SK-N-SH treated with all-trans-retinoic acid at 6 μM for 48 hours (cell line): ENCODE results near the gene RAPGEF1.

Source experiments
- ISL1 ChIP-seq: fragments of 250-450 bp; sonication (Bioruptor Pico); IDR thresholded peaks from 2 replicates; pipeline ENCODE4 v2.1.2; 2022; ENCODE audit warnings: mild to moderate bottlenecking, moderate library complexity
- PPARA ChIP-seq: fragments of 250-450 bp; sonication (Bioruptor Pico); IDR thresholded peaks from 2 replicates; pipeline ENCODE4 v1.5.0; 2020; ENCODE audit warnings: mild to moderate bottlenecking, borderline replicate concordance
- RARB ChIP-seq: fragments of 250-450 bp; sonication (Bioruptor Pico); IDR thresholded peaks from 2 replicates; pipeline ENCODE4 v1.8.0; 2021; ENCODE audit warnings: mild to moderate bottlenecking, moderate library complexity
- SNAI2 ChIP-seq: fragments of 250-450 bp; sonication (Bioruptor Pico); IDR thresholded peaks from 2 replicates; pipeline ENCODE4 v1.5.0; 2020; ENCODE audit warnings: mild to moderate bottlenecking, moderate library complexity
- TCF4 ChIP-seq: fragments of 250-450 bp; sonication (Bioruptor Pico); IDR thresholded peaks from 2 replicates; pipeline ENCODE4 v1.8.0; 2021; ENCODE audit warnings: mild to moderate bottlenecking, moderate library complexity, borderline replicate concordance
- TOX ChIP-seq: fragments of 250-450 bp; sonication (Bioruptor Pico); IDR thresholded peaks from 2 replicates; pipeline ENCODE4 v1.8.0; 2021; ENCODE audit warnings: mild to moderate bottlenecking, moderate library complexity, borderline replicate concordance
- ZC3H10 ChIP-seq: fragments of 250-450 bp; sonication (Bioruptor Pico); IDR thresholded peaks from 2 replicates; pipeline ENCODE4 v1.5.1; 2021; ENCODE audit warnings: mild to moderate bottlenecking, moderate library complexity
- ZFP3 ChIP-seq: fragments of 250-450 bp; sonication (Bioruptor Pico); IDR thresholded peaks from 2 replicates; pipeline ENCODE4 v1.5.0; 2020; ENCODE audit warnings: mild to moderate bottlenecking, moderate library complexity
- ZNF565 ChIP-seq: fragments of 450-650 bp; formaldehyde crosslinking; conservative IDR thresholded peaks from 2 replicates; pipeline ENCODE4 v1.5.0; 2020; ENCODE audit warnings: low read depth, mild to moderate bottlenecking, moderate library complexity
- TF ChIP-seq, protein P1 (sequence below): fragments of 250-450 bp; sonication (Bioruptor Pico); IDR thresholded peaks from 2 replicates; pipeline ENCODE4 v1.8.0; 2020; ENCODE audit warnings: mild to moderate bottlenecking, moderate library complexity, borderline replicate concordance
- TF ChIP-seq, protein P2 (sequence below): fragments of 250-450 bp; sonication (Bioruptor Pico); IDR thresholded peaks from 2 replicates; pipeline ENCODE4 v1.5.1; 2020; ENCODE audit warnings: low read depth, mild to moderate bottlenecking, moderate library complexity
- TF ChIP-seq, protein P3 (sequence below): fragments of 250-450 bp; sonication (Bioruptor Pico); IDR thresholded peaks from 2 replicates; pipeline ENCODE4 v1.8.0; 2021; ENCODE audit warnings: low read depth, mild to moderate bottlenecking, moderate library complexity, borderline replicate concordance

DNA sequence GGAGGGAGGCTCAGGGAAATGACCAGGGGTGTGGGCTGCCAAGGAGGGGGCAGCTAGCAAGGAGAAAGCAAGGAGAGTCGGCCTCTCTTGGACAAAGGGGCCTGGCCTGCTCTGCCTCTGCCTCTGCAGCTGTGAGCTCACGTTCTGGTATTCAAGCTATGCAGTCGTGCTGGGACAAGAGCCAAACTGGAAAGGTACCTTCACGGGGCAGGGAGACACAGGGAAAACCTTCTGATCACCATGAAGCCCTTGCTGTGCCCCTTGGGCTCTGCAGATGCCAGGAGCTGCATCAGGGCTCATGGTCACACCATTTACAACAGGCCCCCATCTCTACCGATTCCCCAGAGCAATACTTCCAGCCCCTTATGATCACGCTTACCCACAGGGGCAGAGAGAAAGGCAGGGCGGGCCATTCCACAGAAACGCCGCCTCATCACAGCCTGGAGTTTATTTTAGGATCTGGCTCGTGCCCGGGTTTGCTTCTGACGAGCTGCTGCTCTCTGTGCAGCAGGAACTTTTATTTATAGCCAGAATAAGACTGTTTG lies 131.3 kb downstream of the RAPGEF1 start:
- TF ChIP-seq PPARA (CRISPR knock-in tag) = no peak
- no peak for TF ChIP-seq ZNF565
- no peak for TF ChIP-seq ISL1 (CRISPR knock-in tag)
- TF ChIP-seq, protein P1, sequence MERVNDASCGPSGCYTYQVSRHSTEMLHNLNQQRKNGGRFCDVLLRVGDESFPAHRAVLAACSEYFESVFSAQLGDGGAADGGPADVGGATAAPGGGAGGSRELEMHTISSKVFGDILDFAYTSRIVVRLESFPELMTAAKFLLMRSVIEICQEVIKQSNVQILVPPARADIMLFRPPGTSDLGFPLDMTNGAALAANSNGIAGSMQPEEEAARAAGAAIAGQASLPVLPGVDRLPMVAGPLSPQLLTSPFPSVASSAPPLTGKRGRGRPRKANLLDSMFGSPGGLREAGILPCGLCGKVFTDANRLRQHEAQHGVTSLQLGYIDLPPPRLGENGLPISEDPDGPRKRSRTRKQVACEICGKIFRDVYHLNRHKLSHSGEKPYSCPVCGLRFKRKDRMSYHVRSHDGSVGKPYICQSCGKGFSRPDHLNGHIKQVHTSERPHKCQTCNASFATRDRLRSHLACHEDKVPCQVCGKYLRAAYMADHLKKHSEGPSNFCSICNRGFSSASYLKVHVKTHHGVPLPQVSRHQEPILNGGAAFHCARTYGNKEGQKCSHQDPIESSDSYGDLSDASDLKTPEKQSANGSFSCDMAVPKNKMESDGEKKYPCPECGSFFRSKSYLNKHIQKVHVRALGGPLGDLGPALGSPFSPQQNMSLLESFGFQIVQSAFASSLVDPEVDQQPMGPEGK (CRISPR knock-in tag) = no peak
- TF ChIP-seq SNAI2 (CRISPR knock-in tag) = no peak
- TF ChIP-seq TCF4 (CRISPR knock-in tag) = no peak
- no peak for TF ChIP-seq RARB (CRISPR knock-in tag)
- TF ChIP-seq ZC3H10 = no peak
- TF ChIP-seq TOX (CRISPR knock-in tag) = no peak
- TF ChIP-seq, protein P2, sequence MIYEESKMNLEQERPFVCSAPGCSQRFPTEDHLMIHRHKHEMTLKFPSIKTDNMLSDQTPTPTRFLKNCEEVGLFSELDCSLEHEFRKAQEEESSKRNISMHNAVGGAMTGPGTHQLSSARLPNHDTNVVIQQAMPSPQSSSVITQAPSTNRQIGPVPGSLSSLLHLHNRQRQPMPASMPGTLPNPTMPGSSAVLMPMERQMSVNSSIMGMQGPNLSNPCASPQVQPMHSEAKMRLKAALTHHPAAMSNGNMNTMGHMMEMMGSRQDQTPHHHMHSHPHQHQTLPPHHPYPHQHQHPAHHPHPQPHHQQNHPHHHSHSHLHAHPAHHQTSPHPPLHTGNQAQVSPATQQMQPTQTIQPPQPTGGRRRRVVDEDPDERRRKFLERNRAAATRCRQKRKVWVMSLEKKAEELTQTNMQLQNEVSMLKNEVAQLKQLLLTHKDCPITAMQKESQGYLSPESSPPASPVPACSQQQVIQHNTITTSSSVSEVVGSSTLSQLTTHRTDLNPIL (CRISPR knock-in tag) = no peak
- TF ChIP-seq ZFP3 (CRISPR knock-in tag) = no peak
- TF ChIP-seq, protein P3, sequence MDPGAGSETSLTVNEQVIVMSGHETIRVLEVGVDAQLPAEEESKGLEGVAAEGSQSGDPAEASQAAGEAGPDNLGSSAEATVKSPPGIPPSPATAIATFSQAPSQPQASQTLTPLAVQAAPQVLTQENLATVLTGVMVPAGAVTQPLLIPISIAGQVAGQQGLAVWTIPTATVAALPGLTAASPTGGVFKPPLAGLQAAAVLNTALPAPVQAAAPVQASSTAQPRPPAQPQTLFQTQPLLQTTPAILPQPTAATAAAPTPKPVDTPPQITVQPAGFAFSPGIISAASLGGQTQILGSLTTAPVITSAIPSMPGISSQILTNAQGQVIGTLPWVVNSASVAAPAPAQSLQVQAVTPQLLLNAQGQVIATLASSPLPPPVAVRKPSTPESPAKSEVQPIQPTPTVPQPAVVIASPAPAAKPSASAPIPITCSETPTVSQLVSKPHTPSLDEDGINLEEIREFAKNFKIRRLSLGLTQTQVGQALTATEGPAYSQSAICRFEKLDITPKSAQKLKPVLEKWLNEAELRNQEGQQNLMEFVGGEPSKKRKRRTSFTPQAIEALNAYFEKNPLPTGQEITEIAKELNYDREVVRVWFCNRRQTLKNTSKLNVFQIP (CRISPR knock-in tag) = no peak
